SK-N-SH (cell line): ENCODE measurements around the gene PRKD3. TPM values are rescaled to one million over a fixed set of nuclear protein-coding genes. Genes with fewer than 3 reads are reported as not detected.

Experiments
- CTCF ChIA-PET: fragments of 300-600, 350-600 bp; formaldehyde crosslinking; extraction: SDS; loops from one replicate; lab custom pipeline; 2021; lab: Yijun Ruan, JAX
- POLR2A ChIA-PET: fragments of 350-600 bp; sonication (Branson Sonifier 250); formaldehyde crosslinking; extraction: SDS; loops from one replicate; lab custom pipeline; 2020; ENCODE audit warnings: antibody characterized with exemption, inconsistent platforms; lab: Yijun Ruan, JAX
- DNase-seq: peaks from one replicate; pipeline ENCODE4 v3.0.0; 2012
- H2AFZ ChIP-seq: fragments of 200-600 bp; sonication (generic); 2 replicates; pipeline ENCODE4 v1.8.1; 2016; ENCODE audit warnings: antibody characterized with exemption, mild to moderate bottlenecking, low read depth
- H3F3A ChIP-seq: fragments of 200-600 bp; sonication (generic); replicated peaks from 2 replicates; pipeline ENCODE3; 2016; ENCODE audit warnings: antibody characterized with exemption, mild to moderate bottlenecking; ENCODE audit not compliant: insufficient read depth
- H3K27ac ChIP-seq, 2 experiments: fragments of 200-500 bp in 1 of 2; fragments of 200-600 bp in 1 of 2; sonication (Bioruptor generic) in 1 of 2; sonication (generic), shearing (Covaris generic) in 1 of 2; 2 replicates each; pipeline versions ENCODE4 v1.5.1 to v1.6.1; 2014 to 2016; ENCODE audit warnings: low read depth in 2 of 2, inconsistent platforms in 1 of 2, low read length in 1 of 2, mild to moderate bottlenecking in 1 of 2, mixed read lengths in 1 of 2
- H3K27me3 ChIP-seq: fragments of 200-600 bp; sonication (generic), shearing (Covaris generic); 2 replicates; pipeline ENCODE4 v1.6.1; 2016; ENCODE audit warnings: mixed run types; ENCODE audit not compliant: insufficient read depth
- H3K36me3 ChIP-seq, 2 experiments: fragments of 200-500 bp in 1 of 2; fragments of 200-600 bp in 1 of 2; sonication (Bioruptor generic) in 1 of 2; sonication (generic) in 1 of 2; replicated peaks in 1 of 2; 2 replicates each; pipeline versions ENCODE3 to v1.5.1; 2014 to 2016; ENCODE audit warnings: low read length in 1 of 2, mild to moderate bottlenecking in 1 of 2; ENCODE audit not compliant: insufficient read depth in 2 of 2, control insufficient read depth in 1 of 2
- H3K4me1 ChIP-seq, 2 experiments: fragments of 200-500 bp in 1 of 2; fragments of 200-600 bp in 1 of 2; sonication (Bioruptor generic) in 1 of 2; sonication (generic), shearing (Covaris generic) in 1 of 2; 2 replicates each; pipeline versions ENCODE4 v1.5.1 to v1.6.1; 2014 to 2016; ENCODE audit warnings: low read depth in 1 of 2, low read length in 1 of 2, mixed run types in 1 of 2; ENCODE audit not compliant: insufficient read depth in 2 of 2, control insufficient read depth in 1 of 2
- H3K4me2 ChIP-seq: fragments of 200-600 bp; sonication (generic), shearing (Covaris generic); 2 replicates; pipeline ENCODE4 v1.6.1; 2017; ENCODE audit warnings: mixed run types
- H3K4me3 ChIP-seq, 2 experiments: fragments of 200-500 bp in 1 of 2; fragments of 200-600 bp in 1 of 2; sonication (Bioruptor generic) in 1 of 2; sonication (generic), shearing (Covaris generic) in 1 of 2; 2 replicates each; pipeline versions ENCODE4 v1.5.1 to v1.8.1; 2014 to 2016; ENCODE audit warnings: low read depth in 2 of 2, inconsistent platforms in 1 of 2, low read length in 1 of 2, mild to moderate bottlenecking in 1 of 2, mixed read lengths in 1 of 2, moderate library complexity in 1 of 2
- H3K79me2 ChIP-seq: fragments of 200-600 bp; sonication (generic); 2 replicates; pipeline ENCODE4 v1.8.1; 2017; ENCODE audit warnings: mild to moderate bottlenecking; ENCODE audit not compliant: insufficient read depth
- H3K9ac ChIP-seq: fragments of 200-600 bp; sonication (generic); 2 replicates; pipeline ENCODE4 v1.6.1; 2017; ENCODE audit warnings: mixed run types
- H3K9me2 ChIP-seq: fragments of 200-600 bp; sonication (generic); 2 replicates; pipeline ENCODE4 v1.6.1; 2017; ENCODE audit warnings: mixed run types
- H3K9me3 ChIP-seq: fragments of 200-600 bp; sonication (generic); 2 replicates; pipeline ENCODE4 v1.6.1; 2017; ENCODE audit warnings: mixed run types, mild to moderate bottlenecking, moderate library complexity
- H4K20me1 ChIP-seq: fragments of 200-600 bp; sonication (generic); 2 replicates; pipeline ENCODE4 v1.6.1; 2017; ENCODE audit warnings: mild to moderate bottlenecking, mixed run types; ENCODE audit not compliant: insufficient read depth
- CHD2 ChIP-seq: fragments of 150-350 bp; IDR thresholded peaks from 2 replicates; pipeline ENCODE4 v1.6.1; 2018; ENCODE audit warnings: low read length; ENCODE audit not compliant: partially characterized antibody
- CTCF ChIP-seq: fragments of 200-600 bp; sonication (generic); IDR thresholded peaks from 2 replicates; pipeline ENCODE4 v1.6.1; 2017; ENCODE audit warnings: antibody characterized with exemption, mild to moderate bottlenecking, moderate library complexity
- ELF1 ChIP-seq: IDR thresholded peaks from 2 replicates; pipeline ENCODE4 v1.4.0; 2012
- EZH2phosphoT487 ChIP-seq: fragments of 200-600 bp; sonication (generic); IDR thresholded peaks from 2 replicates; pipeline ENCODE4 v1.6.1; 2017; ENCODE audit warnings: low read depth, mixed run types, mild to moderate bottlenecking, antibody characterized with exemption, moderate library complexity, borderline replicate concordance
- FOXJ3 ChIP-seq: sonication (generic); formaldehyde crosslinking; IDR thresholded peaks from 2 replicates; pipeline ENCODE4 v1.5.1; 2020; ENCODE audit warnings: mild to moderate bottlenecking, missing genetic modification reagents
- FOXM1 ChIP-seq: IDR thresholded peaks from 2 replicates; pipeline ENCODE4 v1.4.0; 2012; ENCODE audit warnings: low read depth, mild to moderate bottlenecking
- GABPA ChIP-seq: IDR thresholded peaks from 2 replicates; pipeline ENCODE4 v1.4.0; 2012; ENCODE audit warnings: low read depth, mild to moderate bottlenecking
- MAX ChIP-seq: IDR thresholded peaks from 2 replicates; pipeline ENCODE4 v1.4.0; 2012; ENCODE audit warnings: low read depth
- NFIC ChIP-seq: IDR thresholded peaks from 2 replicates; pipeline ENCODE4 v1.4.0; 2012; ENCODE audit warnings: borderline replicate concordance
- PBX3 ChIP-seq: IDR thresholded peaks from 2 replicates; pipeline ENCODE4; 2012
- POLR2AphosphoS5 ChIP-seq: IDR thresholded peaks from 2 replicates; pipeline ENCODE4 v1.6.1; 2012; ENCODE audit warnings: low read depth, low read length
- RFX5 ChIP-seq: IDR thresholded peaks from 2 replicates; pipeline ENCODE4 v1.6.1; 2012; ENCODE audit warnings: mild to moderate bottlenecking, improper control_type of control experiment, low read length
- SIN3A ChIP-seq: IDR thresholded peaks from 2 replicates; pipeline ENCODE4 v1.6.1; 2012; ENCODE audit warnings: low read depth, mild to moderate bottlenecking, low read length, moderate library complexity, borderline replicate concordance
- SMC3 ChIP-seq: IDR thresholded peaks from 2 replicates; pipeline ENCODE4 v1.6.1; 2012; ENCODE audit warnings: low read depth, low read length, improper control_type of control experiment
- USF2 ChIP-seq: fragments of 150-350 bp; IDR thresholded peaks from 2 replicates; pipeline ENCODE4 v1.6.1; 2017; ENCODE audit warnings: antibody characterized with exemption, low read length, low read depth, borderline replicate concordance
- YY1 ChIP-seq: IDR thresholded peaks from 2 replicates; pipeline ENCODE4 v1.4.0; 2012; ENCODE audit warnings: low read depth, mild to moderate bottlenecking
- WGBS: methylation state at CpG from one replicate; pipeline ENCODE4 v1.1.6; 2017; ENCODE audit warnings: low lambda C conversion rate; 5-methylcytosine and 5-hydroxymethylcytosine counted together
- polyA plus RNA-seq, 3 experiments: library from polyadenylated mRNA; depleted of rRNA; stranded (reverse); fragments of >200 nt; gene quantifications; 2 replicates each; pipeline ENCODE4 v1.2.3, GENCODE V29; 2012

Gene PRKD3
- polyA plus RNA-seq, 1 of the 3 experiments (the other 2 are of a cell fraction), result 15.9 TPM

GRCh38 chr2:37335604-37336003 lies 11.0 kb upstream of the PRKD3 start:
- Histone ChIP-seq H3K9ac (no peak overlapping the region), H3K4me3 (no peak overlapping the region), H3K9me3 (no peaks in the 10 kb centered on the region), H3K27ac (no peak overlapping the region), H3F3A (no peaks in the 10 kb centered on the region), H3K9me2 (no peaks in the 10 kb centered on the region), H3K27me3 (no peaks in the 10 kb centered on the region), H4K20me1 (no peaks in the 10 kb centered on the region), H2AFZ (no peak overlapping the region), H3K36me3 (no peaks in the 10 kb centered on the region), H3K4me2 (no peak overlapping the region), H3K79me2 (no peaks in the 10 kb centered on the region), H3K4me1 (peaks cover 0 to 6% of the 10 kb centered on the region in 2 experiments; a peak in 2 of 4 replicates)
- ChIA-PET POLR2A (no interaction called here), CTCF (interaction anchor here (0.6 to 2.7 kb wide), 5 partner anchors 10 to 542 kb away, joined by 3 to 11 read pairs (median 4); no protein-coding TSS in a partner anchor)
- TF ChIP-seq POLR2AphosphoS5 (no peak), FOXM1 (no peak), ELF1 (no peak), PBX3 (no peak), FOXJ3 (CRISPR knock-in tag) (no peak), SMC3 (no peak), CHD2 (no peak), USF2 (no peak), MAX (no peak), EZH2phosphoT487 (no peak), NFIC (no peak), YY1 (no peak), CTCF (no peak), SIN3A (no peak), RFX5 (no peak), GABPA (no peak)
- DNase-seq, result no peak
- 85% methylated on average over 2 of the region's 2 CpGs for WGBS
